Panc1 (cell line): Measurements from ENCODE around the gene LARGE2.

Source experiments
- CTCF ChIP-seq: fragments of 450-650 bp; IDR thresholded peaks from 2 replicates; pipeline ENCODE4 v1.5.1; 2017; ENCODE audit warnings: mild to moderate bottlenecking
- POLR2AphosphoS5 ChIP-seq: IDR thresholded peaks from 2 replicates; pipeline ENCODE4 v1.6.1; 2012; ENCODE audit warnings: mild to moderate bottlenecking, low read depth, low read length, moderate library complexity
- SIN3A ChIP-seq: IDR thresholded peaks from 2 replicates; pipeline ENCODE4 v1.6.1; 2012; ENCODE audit warnings: low read depth, mild to moderate bottlenecking, low read length, moderate library complexity, borderline replicate concordance; ENCODE audit not compliant: insufficient read depth

GRCh38 chr11:45925550-45925949, 3.1 kb downstream of the LARGE2 start:
- no peak for TF ChIP-seq SIN3A
- TF ChIP-seq POLR2AphosphoS5: no peak
- TF ChIP-seq CTCF: no peak
